HepG2 (cell line): Measurements from ENCODE around the gene SENP7. TPM values are rescaled to one million over a fixed set of nuclear protein-coding genes. Genes with fewer than 3 reads are reported as not detected.

Source experiments
- ATAC-seq: fragments of 200-7000 bp; cut with Tn5 transposase; 3 replicates; pipeline ENCODE4 v1.9.1; 2020; ENCODE audit warnings: mild to moderate bottlenecking, moderate library complexity
- BruUV-seq: library from RNA; stranded (reverse); fragments of 400-500 nt; replicated peaks from 2 replicates; lab custom pipeline; 2021; lab: Mats Ljungman, UMichigan
- CTCF ChIA-PET: fragments of 300-600 bp; formaldehyde crosslinking; extraction: SDS; loops from one replicate; lab custom pipeline; 2021; ENCODE audit warnings: low total read pairs, inconsistent platforms, low intra/inter-chr PET ratio; lab: Yijun Ruan, JAX
- POLR2A ChIA-PET: fragments of 350-600 bp; sonication (Branson Sonifier 250); formaldehyde crosslinking; loops from one replicate; lab custom pipeline; 2020; ENCODE audit warnings: antibody characterized with exemption, inconsistent platforms; lab: Yijun Ruan, JAX
- DNase-seq: peaks from one replicate; pipeline ENCODE4 v3.0.0-alpha.2; 2015; ENCODE audit warnings: low spot score
- FAIRE-seq: peaks from 3 replicates; lab custom pipeline; 2011; peaks lifted over from hg19 to GRCh38; lab: Jason Lieb, UNC
- H2AFZ ChIP-seq: one replicate; pipeline ENCODE4 v1.6.1; 2011; ENCODE audit warnings: low read length, inconsistent platforms
- H3K27ac ChIP-seq: fragments of 300-600 bp; 3 replicates; pipeline ENCODE4 v1.8.0; 2011; ENCODE audit warnings: mixed run types, mild to moderate bottlenecking, mixed read lengths, low read length, inconsistent platforms; ENCODE audit not compliant: insufficient read depth; ENCODE audit errors: extremely low read length
- H3K27me3 ChIP-seq, 2 experiments: fragments of 200-600 bp in 1 of 2; 2 replicates in 1 of 2; 3 replicates in 1 of 2; pipeline versions ENCODE4 v1.6.0 to v1.8.0; 2011; ENCODE audit warnings: low read length in 2 of 2, mild to moderate bottlenecking in 2 of 2, moderate library complexity in 2 of 2, inconsistent platforms in 1 of 2; ENCODE audit not compliant: insufficient read depth in 2 of 2, control insufficient read depth in 1 of 2
- H3K36me3 ChIP-seq, 2 experiments: fragments of 200-600 bp in 1 of 2; replicated peaks in 1 of 2; 2 replicates in 1 of 2; 3 replicates in 1 of 2; pipeline versions ENCODE4 v1.5.1 to v1.8.0; 2011; ENCODE audit warnings: low read length in 2 of 2, inconsistent platforms in 1 of 2; ENCODE audit not compliant: insufficient read depth in 2 of 2, control insufficient read depth in 1 of 2
- H3K4me1 ChIP-seq: 2 replicates; pipeline ENCODE4 v1.5.1; 2012; ENCODE audit warnings: low read length, inconsistent platforms; ENCODE audit not compliant: insufficient read depth
- H3K4me2 ChIP-seq: 2 replicates; pipeline ENCODE4 v1.6.0; 2011; ENCODE audit warnings: low read depth, low read length, inconsistent platforms
- H3K4me3 ChIP-seq, 3 experiments: fragments of 200-600 bp in 1 of 3; sonication (generic), shearing (Covaris generic) in 1 of 3; replicated peaks in 1 of 3; 2 replicates each; pipeline ENCODE4 v1.5.1; 2011 to 2016; ENCODE audit warnings: low read length in 3 of 3, inconsistent platforms in 2 of 3, low read depth in 2 of 3, mild to moderate bottlenecking in 2 of 3, control low read depth in 1 of 3, mixed read lengths in 1 of 3; ENCODE audit not compliant: insufficient read depth in 1 of 3
- H3K79me2 ChIP-seq: one replicate; pipeline ENCODE4 v1.6.1; 2011; ENCODE audit warnings: low read length, inconsistent platforms; ENCODE audit not compliant: insufficient read depth
- H3K9ac ChIP-seq: 2 replicates; pipeline ENCODE4 v1.6.0; 2011; ENCODE audit warnings: mild to moderate bottlenecking, low read depth, low read length, inconsistent platforms; ENCODE audit not compliant: insufficient read depth
- H3K9me3 ChIP-seq: 2 replicates; pipeline ENCODE4 v1.5.1; 2012; ENCODE audit warnings: mild to moderate bottlenecking, low read length
- H4K20me1 ChIP-seq: 2 replicates; pipeline ENCODE4 v1.6.0; 2011; ENCODE audit warnings: inconsistent platforms, mild to moderate bottlenecking, low read length, moderate library complexity; ENCODE audit not compliant: insufficient read depth
- ARID4A ChIP-seq: sonication (generic); formaldehyde crosslinking; IDR thresholded peaks from 2 replicates; pipeline ENCODE4 v1.5.0; 2020; ENCODE audit warnings: mild to moderate bottlenecking, missing genetic modification reagents, borderline replicate concordance
- ATF7 ChIP-seq, 2 experiments: fragments of 450-650 bp in 1 of 2; sonication (generic) in 1 of 2; formaldehyde crosslinking in 1 of 2; IDR thresholded peaks; 2 replicates each; pipeline versions ENCODE4 v1.4.0 to v1.6.1; 2016 to 2020; ENCODE audit warnings: antibody characterized with exemption in 1 of 2, mild to moderate bottlenecking in 1 of 2, missing genetic modification reagents in 1 of 2
- CREB1 ChIP-seq, 2 experiments: fragments of 450-650 bp in 1 of 2; IDR thresholded peaks; 2 replicates each; pipeline ENCODE4 v1.6.1; 2016 to 2017; ENCODE audit warnings: control low read depth in 1 of 2, mild to moderate bottlenecking in 1 of 2, missing compliant biosample characterization in 1 of 2, missing genetic modification characterization in 1 of 2
- CREB3 ChIP-seq: sonication (generic); formaldehyde crosslinking; IDR thresholded peaks from 2 replicates; pipeline ENCODE4 v1.5.0; 2020; ENCODE audit warnings: missing genetic modification reagents
- FOSL2 ChIP-seq: sonication (generic); formaldehyde crosslinking; IDR thresholded peaks from 2 replicates; pipeline ENCODE4 v1.4.0; 2020; ENCODE audit warnings: missing genetic modification reagents
- FOXP1 ChIP-seq, 2 experiments: fragments of 450-650 bp in 1 of 2; IDR thresholded peaks; 2 replicates each; pipeline ENCODE4 v1.6.1; 2017 to 2018; ENCODE audit warnings: antibody characterized with exemption in 1 of 2
- GABPA ChIP-seq, 2 experiments: IDR thresholded peaks; 2 replicates each; pipeline ENCODE4 v1.6.1; 2011 to 2016; ENCODE audit warnings: low read depth in 2 of 2, low read length in 1 of 2, missing biosample characterization in 1 of 2, missing genetic modification characterization in 1 of 2
- GATAD2A ChIP-seq: IDR thresholded peaks from 2 replicates; pipeline ENCODE4 v1.6.1; 2016
- HMGXB3 ChIP-seq: sonication (generic); formaldehyde crosslinking; IDR thresholded peaks from 2 replicates; pipeline ENCODE4 v1.4.0; 2020; ENCODE audit warnings: missing genetic modification reagents, borderline replicate concordance
- ISL2 ChIP-seq: sonication (generic); formaldehyde crosslinking; IDR thresholded peaks from 2 replicates; pipeline ENCODE4 v1.5.0; 2020; ENCODE audit warnings: missing genetic modification reagents
- MIXL1 ChIP-seq: IDR thresholded peaks from 2 replicates; pipeline ENCODE4 v1.6.1; 2016
- ZNF335 ChIP-seq: sonication (generic); formaldehyde crosslinking; IDR thresholded peaks from 2 replicates; pipeline ENCODE4 v1.4.0; 2020; ENCODE audit warnings: missing genetic modification reagents
- ZNF564 ChIP-seq: sonication (generic); formaldehyde crosslinking; IDR thresholded peaks from 2 replicates; pipeline ENCODE4 v1.8.1; 2023; ENCODE audit warnings: mild to moderate bottlenecking, missing genetic modification reagents
- WGBS: methylation state at CpG from one replicate; pipeline ENCODE4 v1.1.6; 2017; ENCODE audit warnings: low lambda C conversion rate; 5-methylcytosine and 5-hydroxymethylcytosine counted together
- in situ Hi-C: cut with HindIII; loops from 2 replicates; pipeline ENCODE4 v1.10.0; 2017; ENCODE audit warnings: low pct_unique_long_range_greater_than_20kb; ENCODE audit not compliant: extremely low pct_ligation_motif_present
- intact Hi-C: fragments of 100-400 bp; cut with micrococcal nuclease; formaldehyde crosslinking; loops from one replicate; pipeline ENCODE4 v1.10.0; 2022; ENCODE audit not compliant: unreplicated experiment
- polyA plus RNA-seq, 8 experiments: library from polyadenylated mRNA; depleted of rRNA in 3 of 8; stranded (reverse) in 7 of 8; unstranded in 1 of 8; fragments of >200 nt; fragmentation: Illumina TruSeq in 4 of 8; extraction: Trizol in 4 of 8; gene quantifications; 2 replicates each; pipeline versions ENCODE4 v1.2.1 to v1.2.3, GENCODE V29; 2011 to 2016; ENCODE audit warnings: low read depth in 4 of 8, missing spikeins in 1 of 8, mixed read lengths in 1 of 8; ENCODE audit not compliant: insufficient read depth in 1 of 8
- total RNA-seq, 5 experiments: library from RNA; depleted of rRNA; stranded (reverse); fragments of >200 nt; fragmentation: Illumina TruSeq; extraction: Trizol; gene quantifications; 2 replicates each; pipeline ENCODE4 v1.2.3, GENCODE V29; 2016; ENCODE audit warnings: low read depth in 1 of 5

Gene SENP7
- total and polyA plus RNA-seq, 2 of the 13 experiments (the other 11 are each of a cell fraction or from before 2014, with no cell fraction given), result 9.1 to 10.3 TPM

- H3K27ac ChIP-seq, result no peak overlapping the region
- no peak for TF ChIP-seq GABPA (IDR thresholded peaks at IDR 0.05; ENCODE audit: low read depth, low read length)
- peak; percentile 22; the same call in 1 of the 2 replicates for TF ChIP-seq GABPA (CRISPR knock-in tag; IDR thresholded peaks at IDR 0.05; ENCODE audit: low read depth)
- TF ChIP-seq ISL2 (CRISPR knock-in tag), result peak; percentile 18; the same call in 1 of the 2 replicates
- peak; percentile 86 for TF ChIP-seq ATF7 (IDR thresholded peaks at IDR 0.05)
- TF ChIP-seq ATF7 (CRISPR knock-in tag; IDR thresholded peaks at IDR 0.05), result no peak; the same call in 1 of the 2 replicates
- TF ChIP-seq ZNF564 (CRISPR knock-in tag), result no peak
- TF ChIP-seq ZNF335, result no peak
- no peak for TF ChIP-seq CREB3 (CRISPR knock-in tag)
- TF ChIP-seq GATAD2A, result peak; percentile 67
- TF ChIP-seq CREB1 (IDR thresholded peaks at IDR 0.05), result peak; percentile 52; the same call in 1 of the 2 replicates
- no peak for TF ChIP-seq CREB1 (CRISPR knock-in tag; IDR thresholded peaks at IDR 0.05)
- TF ChIP-seq MIXL1 (CRISPR knock-in tag), result 0 out of 2 replicates have a peak, but pooled peaks have one; percentile 14
- TF ChIP-seq ARID4A, result no peak; the same call in 1 of the 2 replicates
- TF ChIP-seq FOSL2 (CRISPR knock-in tag), result peak; percentile 96
- TF ChIP-seq HMGXB3 (CRISPR knock-in tag), result no peak
- no peak for TF ChIP-seq FOXP1 (IDR thresholded peaks at IDR 0.05)
- peak; percentile 45; the same call in 1 of the 2 replicates for TF ChIP-seq FOXP1 (CRISPR knock-in tag; IDR thresholded peaks at IDR 0.05)
Observed at GRCh38 chr3:101519685-101520365, 6.8 kb upstream of the SENP7 start.

More at GRCh38 chr3:101519685-101520365, 6.8 kb upstream of the SENP7 start:
- peaks cover 38% of the 10 kb centered on the region for H3K4me1 ChIP-seq
- POLR2A ChIA-PET, result interaction anchor here (1.2 to 3.6 kb wide), 4 partner anchors 29 to 54 kb away, joined by 4 to 25 read pairs (median 14); partner anchors contain the start of genes PCNP and TRMT10C
- ATAC-seq (peak; percentile 86), DNase-seq (peak; percentile 56), FAIRE-seq (peak; percentile 66)
- no peaks in the 10 kb centered on the region for H4K20me1 ChIP-seq
- no TSS peak for BruUV-seq
- H3K9ac ChIP-seq, result no peak overlapping the region
- no peaks in the 10 kb centered on the region for H3K36me3 ChIP-seq
- intact Hi-C loops, result loop anchor here (10.0 kb wide), 1 partner anchor 115 kb away; no protein-coding TSS in a partner anchor
- H3K27me3 ChIP-seq, result no peaks in the 10 kb centered on the region
- CTCF ChIA-PET, result no interaction called here
- H3K79me2 ChIP-seq, result no peaks in the 10 kb centered on the region
- no peak overlapping the region for H2AFZ ChIP-seq
- no peak overlapping the region; a peak in 1 of 6 replicates for H3K4me3 ChIP-seq
- H3K9me3 ChIP-seq, result no peaks in the 10 kb centered on the region
- WGBS, result 20% methylated on average over 6 of the region's 6 CpGs
- peak overlapping the region; percentile 52 for H3K4me2 ChIP-seq
- in situ Hi-C loops, result no loop called here
